IMR-90 (cell line): ENCODE measurements around the gene KCNA10. TPM values are rescaled to one million over a fixed set of nuclear protein-coding genes. Genes with fewer than 3 reads are reported as not detected.

ENCODE experiments used
- ATAC-seq: fragments of 200-7000 bp; cut with Tn5 transposase; 2 replicates; pipeline ENCODE4 v1.9.1; 2020; ENCODE audit warnings: low read depth, mild to moderate bottlenecking, moderate library complexity
- BruUV-seq: library from RNA; stranded (reverse); fragments of 400-500 nt; replicated peaks from 2 replicates; lab custom pipeline; 2021; lab: Mats Ljungman, UMichigan
- CTCF ChIA-PET: fragments of 300-600 bp; formaldehyde crosslinking; extraction: SDS; loops from one replicate; lab custom pipeline; 2021; ENCODE audit warnings: antibody characterized with exemption; lab: Yijun Ruan, JAX
- POLR2A ChIA-PET: fragments of 300-600 bp; sonication (Branson Sonifier 250); formaldehyde crosslinking; loops from one replicate; lab custom pipeline; 2022; ENCODE audit warnings: antibody characterized with exemption; ENCODE audit not compliant: unreplicated experiment; lab: Charles Lee
- DNase-seq: peaks from one replicate; pipeline ENCODE4 v3.0.0; 2013
- H2AFZ ChIP-seq: replicated peaks from 2 replicates; pipeline ENCODE3; 2013; ENCODE audit warnings: low read length, mild to moderate bottlenecking; ENCODE audit not compliant: poor library complexity
- H2AK5ac ChIP-seq: 2 replicates; pipeline ENCODE4 v1.6.1; 2013; ENCODE audit warnings: low read depth, low read length, inconsistent platforms
- H2AK9ac ChIP-seq: replicated peaks from 2 replicates; pipeline ENCODE3; 2013; ENCODE audit warnings: mild to moderate bottlenecking, low read depth, low read length, moderate library complexity; ENCODE audit not compliant: poor library complexity
- H2BK120ac ChIP-seq: 2 replicates; pipeline ENCODE4 v1.6.1; 2013; ENCODE audit warnings: low read depth, low read length, inconsistent platforms
- H2BK15ac ChIP-seq: 3 replicates; pipeline ENCODE4 v1.6.1; 2013; ENCODE audit warnings: low read depth, low read length, inconsistent platforms
- H2BK20ac ChIP-seq: 2 replicates; pipeline ENCODE4 v1.6.1; 2013; ENCODE audit warnings: low read depth, mild to moderate bottlenecking, inconsistent platforms, low read length, moderate library complexity
- H2BK5ac ChIP-seq: 2 replicates; pipeline ENCODE4 v1.6.1; 2013; ENCODE audit warnings: mild to moderate bottlenecking, low read depth, low read length, inconsistent platforms; ENCODE audit not compliant: poor library complexity, severe bottlenecking
- H3K14ac ChIP-seq: replicated peaks from 2 replicates; pipeline ENCODE4 v1.6.1; 2013; ENCODE audit warnings: low read depth, low read length, inconsistent platforms
- H3K18ac ChIP-seq: 2 replicates; pipeline ENCODE4 v1.6.1; 2013; ENCODE audit warnings: low read depth, low read length, control low read depth
- H3K23ac ChIP-seq: 2 replicates; pipeline ENCODE4 v1.6.1; 2013; ENCODE audit warnings: low read depth, low read length, inconsistent platforms
- H3K27ac ChIP-seq: 2 replicates; pipeline ENCODE4 v1.5.1; 2013; ENCODE audit warnings: mild to moderate bottlenecking, control low read depth, low read length; ENCODE audit not compliant: insufficient read depth
- H3K27me3 ChIP-seq: 2 replicates; pipeline ENCODE4 v1.6.1; 2013; ENCODE audit warnings: low read length; ENCODE audit not compliant: control insufficient read depth, insufficient read depth
- H3K36me3 ChIP-seq: 2 replicates; pipeline ENCODE4 v1.6.1; 2013; ENCODE audit warnings: low read length, mixed read lengths; ENCODE audit not compliant: control insufficient read depth, insufficient read depth
- H3K4ac ChIP-seq: 2 replicates; pipeline ENCODE4 v1.6.1; 2013; ENCODE audit warnings: low read depth, low read length, inconsistent platforms
- H3K4me1 ChIP-seq: 2 replicates; pipeline ENCODE4 v1.6.1; 2013; ENCODE audit warnings: low read length, mixed read lengths; ENCODE audit not compliant: control insufficient read depth, insufficient read depth
- H3K4me2 ChIP-seq: 2 replicates; pipeline ENCODE4 v1.6.1; 2013; ENCODE audit warnings: low read depth, mild to moderate bottlenecking, control low read depth, low read length, moderate library complexity
- H3K4me3 ChIP-seq: 2 replicates; pipeline ENCODE4 v1.5.1; 2013; ENCODE audit warnings: low read depth, mild to moderate bottlenecking, control low read depth, low read length, moderate library complexity; ENCODE audit not compliant: insufficient read depth
- H3K56ac ChIP-seq: 2 replicates; pipeline ENCODE4 v1.6.1; 2013; ENCODE audit warnings: low read length, inconsistent platforms; ENCODE audit not compliant: insufficient read depth; ENCODE audit errors: extremely low read depth
- H3K79me1 ChIP-seq, 2 experiments: 2 replicates each; pipeline ENCODE4 v1.6.1; 2013; ENCODE audit warnings: low read length in 2 of 2, inconsistent platforms in 1 of 2, low read depth in 1 of 2
- H3K9ac ChIP-seq: 2 replicates; pipeline ENCODE4 v1.6.1; 2013; ENCODE audit warnings: low read depth, low read length, control low read depth
- H3K9me1 ChIP-seq: 2 replicates; pipeline ENCODE4 v1.6.1; 2013; ENCODE audit warnings: low read length, inconsistent platforms; ENCODE audit not compliant: insufficient read depth
- H3K9me3 ChIP-seq: 2 replicates; pipeline ENCODE4 v1.6.1; 2013; ENCODE audit warnings: low read length; ENCODE audit not compliant: control insufficient read depth, insufficient read depth
- H4K20me1 ChIP-seq: 2 replicates; pipeline ENCODE4 v1.6.1; 2013; ENCODE audit warnings: low read length, inconsistent platforms; ENCODE audit not compliant: insufficient read depth
- H4K5ac ChIP-seq: 2 replicates; pipeline ENCODE4 v1.6.1; 2013; ENCODE audit warnings: mild to moderate bottlenecking, low read depth, low read length, control low read depth
- H4K8ac ChIP-seq, 2 experiments: 2 replicates each; pipeline ENCODE4 v1.6.1; 2013; ENCODE audit warnings: low read depth in 2 of 2, low read length in 2 of 2, control low read depth in 1 of 2, inconsistent platforms in 1 of 2
- H4K91ac ChIP-seq: 2 replicates; pipeline ENCODE4 v1.6.1; 2013; ENCODE audit warnings: low read depth, low read length, inconsistent platforms; ENCODE audit not compliant: insufficient read depth
- BHLHE40 ChIP-seq: fragments of 150-350 bp; IDR thresholded peaks from 2 replicates; pipeline ENCODE4 v1.6.1; 2016; ENCODE audit warnings: mild to moderate bottlenecking, low read depth, low read length
- FOS ChIP-seq: fragments of 150-350 bp; IDR thresholded peaks from 2 replicates; pipeline ENCODE4 v1.6.1; 2016; ENCODE audit warnings: low read depth, low read length
- MAFK ChIP-seq: IDR thresholded peaks from 2 replicates; pipeline ENCODE4 v1.6.1; 2012; ENCODE audit warnings: low read depth, low read length, improper control_type of control experiment
- SMC3 ChIP-seq: fragments of 150-350 bp; IDR thresholded peaks from 2 replicates; pipeline ENCODE4 v1.6.1; 2016; ENCODE audit warnings: low read depth, mild to moderate bottlenecking, antibody characterized with exemption, low read length, moderate library complexity
- WGBS, 2 experiments: methylation state at CpG; one replicate each; pipeline versions ENCODE4 v1.1.5 to v1.1.7; 2013; ENCODE audit warnings: missing lambda C conversion rate in 2 of 2; ENCODE audit not compliant: insufficient read length in 1 of 2; ENCODE audit errors: extremely low coverage in 2 of 2; 5-methylcytosine and 5-hydroxymethylcytosine counted together
- dilution Hi-C: fragments of 300-500 bp; cut with HindIII; formaldehyde crosslinking; loops from one replicate; pipeline ENCODE4 v1.14.3; 2018; ENCODE audit warnings: low sequenced_read_pairs; ENCODE audit not compliant: unreplicated experiment
- in situ Hi-C: fragments of 300-500 bp; cut with MboI; formaldehyde crosslinking; loops from 3 replicates; pipeline ENCODE4 v1.14.3; 2019; ENCODE audit warnings: low sequenced_read_pairs, inconsistent platforms, mixed read lengths
- intact Hi-C: fragments of 100-400 bp; cut with micrococcal nuclease; formaldehyde crosslinking; loops from 2 replicates; pipeline ENCODE4 v1.10.0; 2022
- polyA plus RNA-seq, 3 experiments: library from polyadenylated mRNA; depleted of rRNA; stranded (reverse); fragments of >200 nt; gene quantifications; 2 replicates each; pipeline ENCODE4 v1.2.3, GENCODE V29; 2012; ENCODE audit warnings: low replicate concordance in 1 of 3
- total RNA-seq: library from RNA; depleted of rRNA; stranded (reverse); fragments of >200 nt; gene quantifications from 2 replicates; pipeline ENCODE4 v1.2.3, GENCODE V29; 2012
- TF ChIP-seq, protein P1 (sequence below): fragments of 150-350 bp; IDR thresholded peaks from 2 replicates; pipeline ENCODE4 v1.6.1; 2016; ENCODE audit warnings: low read depth, mild to moderate bottlenecking, low read length, moderate library complexity, borderline replicate concordance

KCNA10 gene
- total and polyA plus RNA-seq, 2 of the 4 experiments (the other 2 are of a cell fraction), result not detected

DNA sequence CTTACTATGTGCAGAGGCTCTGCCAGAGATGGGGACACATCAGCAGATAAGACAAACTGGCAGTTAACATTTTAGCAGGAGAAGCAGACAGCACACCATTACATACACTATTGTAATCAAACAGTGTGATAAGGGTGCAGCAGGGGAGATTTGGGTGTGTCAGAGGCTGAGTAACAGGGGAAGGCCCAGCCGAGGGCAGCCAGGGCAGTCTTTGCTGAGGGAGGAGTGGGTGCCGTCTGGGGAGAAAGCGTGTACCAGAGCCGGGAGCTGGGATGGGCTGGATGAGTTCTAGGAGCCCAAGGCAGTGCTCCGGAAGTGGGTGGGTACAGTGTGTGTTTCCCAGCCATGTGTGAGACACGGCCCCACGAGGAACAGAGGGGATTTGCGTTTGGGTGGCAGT is 31.2 kb downstream of the KCNA10 start:
- Histone ChIP-seq H3K4me3 (no peak overlapping the region), H2AK5ac (no peak overlapping the region), H3K4ac (no peak overlapping the region), H3K23ac (no peak overlapping the region), H2BK120ac (no peak overlapping the region), H3K4me2 (no peak overlapping the region), H3K27me3 (peaks cover 13% of the 10 kb centered on the region), H3K9ac (no peak overlapping the region), H4K5ac (no peak overlapping the region), H3K9me3 (no peaks in the 10 kb centered on the region), H2AFZ (peak overlapping the region; percentile 58), H3K27ac (no peak overlapping the region), H3K9me1 (no peaks in the 10 kb centered on the region), H3K4me1 (no peaks in the 10 kb centered on the region), H3K14ac (no peak overlapping the region), H2BK5ac (no peak overlapping the region), H3K18ac (no peak overlapping the region), H2BK15ac (no peak overlapping the region), H2BK20ac (no peak overlapping the region), H4K91ac (no peak overlapping the region), H3K56ac (no peak overlapping the region), H3K36me3 (no peaks in the 10 kb centered on the region), H4K8ac (no peak overlapping the region), H2AK9ac (no peak overlapping the region), H4K20me1 (no peaks in the 10 kb centered on the region), H3K79me1 (no peaks in the 10 kb centered on the region)
- POLR2A ChIA-PET, result no interaction called here
- ATAC-seq (peak; percentile 40), DNase-seq (peak; percentile 18)
- in situ Hi-C loops (no loop called here), intact Hi-C loops (no loop called here), dilution Hi-C loops (no loop called here)
- 26% methylated on average over 5 of the region's 8 CpGs; no CpG with 5 or more reads in 1 of the 2 experiments for WGBS, 2 experiments
- TF ChIP-seq SMC3 (no peak), FOS (0 out of 2 replicates have a peak, but pooled peaks have one; percentile 22), MAFK (no peak), BHLHE40 (0 out of 2 replicates have a peak, but pooled peaks have one; percentile 21)
- TF ChIP-seq, protein P1, sequence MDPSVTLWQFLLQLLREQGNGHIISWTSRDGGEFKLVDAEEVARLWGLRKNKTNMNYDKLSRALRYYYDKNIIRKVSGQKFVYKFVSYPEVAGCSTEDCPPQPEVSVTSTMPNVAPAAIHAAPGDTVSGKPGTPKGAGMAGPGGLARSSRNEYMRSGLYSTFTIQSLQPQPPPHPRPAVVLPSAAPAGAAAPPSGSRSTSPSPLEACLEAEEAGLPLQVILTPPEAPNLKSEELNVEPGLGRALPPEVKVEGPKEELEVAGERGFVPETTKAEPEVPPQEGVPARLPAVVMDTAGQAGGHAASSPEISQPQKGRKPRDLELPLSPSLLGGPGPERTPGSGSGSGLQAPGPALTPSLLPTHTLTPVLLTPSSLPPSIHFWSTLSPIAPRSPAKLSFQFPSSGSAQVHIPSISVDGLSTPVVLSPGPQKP, result no peak
- BruUV-seq, result no TSS peak
- CTCF ChIA-PET, result interaction anchor here (3.3 kb wide), 1 partner anchor 8 kb away, joined by 10 read pairs; no protein-coding TSS in a partner anchor
